Measurements from ENCODE around the gene FGF1. TPM values are rescaled to one million over a fixed set of nuclear protein-coding genes. Genes with fewer than 3 reads are reported as not detected.

The FGF1 gene
- total and polyA plus RNA-seq, 12 donors, result 0.42 to 2.5 (median 0.90) TPM

- H3K4me1 ChIP-seq (replicated peaks in 1 of 2), result peaks cover 0 to 4% of the 10 kb centered on the region in 2 donors
- TF ChIP-seq POLR2A (IDR thresholded peaks at IDR 0.05) (no peak), CTCF (IDR thresholded peaks at IDR 0.05) (no peak)
- no peaks in the 10 kb centered on the region for H3K27me3 ChIP-seq
- intact Hi-C loops (cut with DNase I), result no loop called here
- H3K4me3 ChIP-seq, result no peak overlapping the region
- no peaks in the 10 kb centered on the region for H3K36me3 ChIP-seq (replicated peaks in 1 of 2)
- DNase-seq, result peak in 1 of 7 donors; percentile 77
- no peaks in the 10 kb centered on the region for H3K9me3 ChIP-seq (replicated peaks in 1 of 3)
- 84 to 91% (median 84%) methylated on average over 6 to 13 of the region's 13 CpGs for WGBS, 4 donors
- no peak overlapping the region for H3K27ac ChIP-seq
These were observed 34.9 kb upstream of the FGF1 start for GRCh38 chr5:142720641-142721271.

- H3K9me3 ChIP-seq (replicated peaks in 1 of 3), result no peaks in the 10 kb centered on the region
- H3K4me3 ChIP-seq, result no peak overlapping the region
- no peak for DNase-seq
- H3K4me1 ChIP-seq (replicated peaks in 1 of 2), result peaks cover 0 to 4% of the 10 kb centered on the region in 2 donors
- H3K27me3 ChIP-seq, result no peaks in the 10 kb centered on the region
- intact Hi-C loops (cut with DNase I), result loop anchor here (5.0 kb wide), 1 partner anchor 157 kb away; no protein-coding TSS in a partner anchor
- TF ChIP-seq CTCF (IDR thresholded peaks at IDR 0.05), result no peak
- no peak for TF ChIP-seq POLR2A (IDR thresholded peaks at IDR 0.05)
- H3K36me3 ChIP-seq (replicated peaks in 1 of 2), result no peaks in the 10 kb centered on the region
- H3K27ac ChIP-seq, result no peak overlapping the region
- 78 to 87% (median 85%) methylated on average over 8 of the region's 8 CpGs for WGBS, 4 donors
These were observed 34.0 kb upstream of the FGF1 start for GRCh38 chr5:142719836-142720370.

GRCh38 chr5:142717582-142718215, 31.8 kb upstream of the FGF1 start:
- no peaks in the 10 kb centered on the region for H3K27me3 ChIP-seq
- H3K9me3 ChIP-seq (replicated peaks in 1 of 3), result no peaks in the 10 kb centered on the region
- 63 to 67% (median 65%) methylated on average over 10 to 11 of the region's 11 CpGs for WGBS, 4 donors
- intact Hi-C loops (cut with DNase I), result loop anchor here (5.0 kb wide), 1 partner anchor 160 kb away; no protein-coding TSS in a partner anchor
- peaks cover 0 to 4% of the 10 kb centered on the region in 2 donors for H3K4me1 ChIP-seq (replicated peaks in 1 of 2)
- no peak for TF ChIP-seq POLR2A (IDR thresholded peaks at IDR 0.05)
- TF ChIP-seq CTCF (IDR thresholded peaks at IDR 0.05), result peak; percentile 30 to 93 (median 78)
- peak in 6 of 7 donors; percentile 21 to 72 (median 44) for DNase-seq
- no peak overlapping the region for H3K4me3 ChIP-seq
- H3K36me3 ChIP-seq (replicated peaks in 1 of 2), result no peaks in the 10 kb centered on the region
- peak overlapping the region in 1 of 5 donors; percentile 20 for H3K27ac ChIP-seq

GRCh38 chr5:142716963-142717362, 31.1 kb upstream of the FGF1 start:
- TF ChIP-seq CTCF (IDR thresholded peaks at IDR 0.05), result peak in 4 of 6 experiments; percentile 11 to 49 (median 20)
- no peak for TF ChIP-seq POLR2A (IDR thresholded peaks at IDR 0.05)
- H3K9me3 ChIP-seq (replicated peaks in 1 of 3), result no peaks in the 10 kb centered on the region
- intact Hi-C loops (cut with DNase I), result loop anchor here (5.0 kb wide), 1 partner anchor 160 kb away; no protein-coding TSS in a partner anchor
- H3K36me3 ChIP-seq (replicated peaks in 1 of 2), result no peaks in the 10 kb centered on the region
- 15 to 60% (median 31%) methylated on average over 1 to 6 of the region's 6 CpGs for WGBS, 4 donors
- no peaks in the 10 kb centered on the region for H3K27me3 ChIP-seq
- peak overlapping the region in 1 of 5 donors; percentile 20 for H3K27ac ChIP-seq
- H3K4me3 ChIP-seq, result no peak overlapping the region
- peaks cover 0 to 4% of the 10 kb centered on the region in 2 donors for H3K4me1 ChIP-seq (replicated peaks in 1 of 2)
- DNase-seq, result peak; percentile 36 to 76 (median 54)
